Tibial nerve (tissue), 4 donors: ENCODE data around the gene IGF1R.

ENCODE experiments used
- CTCF ChIP-seq, 5 experiments: fragments of 200-600 bp in 3 of 5; fragments of 450-650 bp in 2 of 5; sonication (generic) in 3 of 5; IDR thresholded peaks; one replicate each; pipeline ENCODE4 v1.5.1; 2016 to 2019; ENCODE audit warnings: antibody characterized with exemption in 5 of 5, mild to moderate bottlenecking in 3 of 5, moderate library complexity in 2 of 5
- EP300 ChIP-seq, 2 donors: sonication (generic); formaldehyde crosslinking; IDR thresholded peaks; one replicate each; pipeline ENCODE4 v1.6.1; 2017; ENCODE audit warnings: antibody characterized with exemption in 2 of 2, mild to moderate bottlenecking in 1 of 2
- POLR2A ChIP-seq, 2 donors: fragments of 450-650 bp; IDR thresholded peaks; one replicate each; pipeline ENCODE4 v1.6.1; 2017; ENCODE audit warnings: antibody characterized with exemption in 2 of 2, mild to moderate bottlenecking in 2 of 2, moderate library complexity in 2 of 2

- TF ChIP-seq CTCF (IDR thresholded peaks at IDR 0.05) = no peak
- no peak for TF ChIP-seq POLR2A (IDR thresholded peaks at IDR 0.05)
- TF ChIP-seq EP300 (IDR thresholded peaks at IDR 0.05) = peak; percentile 26 to 66
Measured at GRCh38 chr15:98983334-98983733, 335.0 kb downstream of the IGF1R start.
